Muscle layer of duodenum (tissue), 2 donors: ENCODE results near the gene CD44.
A peak's percentile ranks its signal among the peaks of the same experiment; 100 is the strongest.
"Not testable (repeated sequence)": the region's sequence is repeated elsewhere in the genome, so short reads cannot be mapped to it uniquely, and the experiment has no call there.

Experiments
- H3K27ac ChIP-seq: one replicate; pipeline ENCODE4 v1.7.0; 2013; ENCODE audit warnings: mild to moderate bottlenecking, low read length
- H3K27me3 ChIP-seq: one replicate; pipeline ENCODE4 v1.7.0; 2013; ENCODE audit warnings: low read depth, mild to moderate bottlenecking, control low read depth, low read length
- H3K36me3 ChIP-seq, 2 donors: one replicate each; pipeline ENCODE4 v1.7.0; 2013; ENCODE audit warnings: low read length in 2 of 2, control low read depth in 1 of 2, mild to moderate bottlenecking in 1 of 2; ENCODE audit not compliant: insufficient read depth in 2 of 2, control insufficient read depth in 1 of 2
- H3K4me1 ChIP-seq, 2 donors: one replicate each; pipeline ENCODE4 v1.7.0; 2013; ENCODE audit warnings: low read length in 2 of 2, mild to moderate bottlenecking in 2 of 2, control low read depth in 1 of 2, moderate library complexity in 1 of 2; ENCODE audit not compliant: insufficient read depth in 2 of 2, control insufficient read depth in 1 of 2
- H3K4me3 ChIP-seq, 2 donors: one replicate each; pipeline ENCODE4 v1.7.0; 2013; ENCODE audit warnings: low read length in 2 of 2, low read depth in 1 of 2, mild to moderate bottlenecking in 1 of 2
- H3K9me3 ChIP-seq, 2 donors: one replicate each; pipeline ENCODE4 v1.7.0; 2013; ENCODE audit warnings: low read length in 2 of 2, control low read depth in 1 of 2, mild to moderate bottlenecking in 1 of 2; ENCODE audit not compliant: control insufficient read depth in 1 of 2
- donor health status: healthy.

The CD44 gene

GRCh38 chr11:35138943-35139721 is at the start of gene CD44:
Gene CD44, plus strand, starts transcription at chr11:35139171. Its CDS starts 133 bp downstream, at chr11:35139304.
- peaks cover 0 to 9% of the 10 kb centered on the region in 2 donors for H3K36me3 ChIP-seq
- H3K27ac ChIP-seq = peak within 1 kb of the TSS; percentile 99
- H3K4me1 ChIP-seq = peaks cover 20 to 24% of the 10 kb centered on the region in 2 donors
- no peaks in the 10 kb centered on the region for H3K9me3 ChIP-seq
- peak within 1 kb of the TSS; percentile 80 to 99 for H3K4me3 ChIP-seq
- H3K27me3 ChIP-seq = no peaks in the 10 kb centered on the region

DNA sequence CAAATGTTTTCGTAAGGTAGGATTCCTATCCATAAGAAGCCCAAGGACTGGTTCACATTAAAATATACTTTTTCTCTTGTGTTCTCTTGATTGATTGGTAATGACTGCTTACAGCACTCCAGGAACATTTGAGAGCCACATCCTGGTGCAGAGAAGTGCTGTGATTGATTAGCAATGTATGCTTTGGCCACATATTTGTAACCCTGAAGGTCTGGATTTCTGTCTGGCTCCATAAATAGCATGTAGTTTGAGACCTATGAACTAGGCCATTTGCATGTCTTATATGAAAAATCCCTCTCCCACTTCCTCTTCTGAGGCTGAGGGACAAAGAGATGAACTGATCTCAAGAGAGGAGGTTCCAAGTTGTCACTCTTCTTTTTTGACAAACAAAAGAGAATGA is 49.3 kb upstream of the CD44 start:
- Histone ChIP-seq H3K27me3 (no peaks in the 10 kb centered on the region), H3K4me1 (peaks cover 9% of the 10 kb centered on the region in 2 donors), H3K27ac (no peak overlapping the region), H3K4me3 (no peak overlapping the region), H3K9me3 (no peaks in the 10 kb centered on the region), H3K36me3 (no peaks in the 10 kb centered on the region)

GRCh38 chr11:35090125-35090524 is 48.8 kb upstream of the CD44 start:
- Histone ChIP-seq H3K27ac (no peak overlapping the region), H3K36me3 (no peaks in the 10 kb centered on the region), H3K27me3 (no peaks in the 10 kb centered on the region), H3K9me3 (no peaks in the 10 kb centered on the region), H3K4me1 (peaks cover 5 to 9% of the 10 kb centered on the region in 2 donors), H3K4me3 (no peak overlapping the region)

- H3K9me3 ChIP-seq, H3K4me1 ChIP-seq, H3K36me3 ChIP-seq, H3K27ac ChIP-seq, H3K27me3 ChIP-seq, H3K4me3 ChIP-seq: not testable (repeated sequence)
Observed at GRCh38 chr11:35090991-35091390, 48.0 kb upstream of the CD44 start.

GRCh38 chr11:35096723-35097122 is 42.2 kb upstream of the CD44 start:
- H3K4me1 ChIP-seq = peaks cover 0 to 10% of the 10 kb centered on the region in 2 donors

GRCh38 chr11:35097814-35098455 is 41.0 kb upstream of the CD44 start:
- H3K27me3 ChIP-seq = no peaks in the 10 kb centered on the region
- peaks cover 0 to 3% of the 10 kb centered on the region in 2 donors for H3K36me3 ChIP-seq
- H3K4me3 ChIP-seq = no peak overlapping the region
- H3K27ac ChIP-seq = peak overlapping the region; percentile 45
- peaks cover 0 to 14% of the 10 kb centered on the region in 2 donors for H3K4me1 ChIP-seq
- no peaks in the 10 kb centered on the region for H3K9me3 ChIP-seq

More at GRCh38 chr11:35096723-35097122, 42.2 kb upstream of the CD44 start:
- Histone ChIP-seq H3K4me3 (no peak overlapping the region), H3K27ac (no peak overlapping the region), H3K27me3 (no peaks in the 10 kb centered on the region), H3K36me3 (peaks cover 0 to 3% of the 10 kb centered on the region in 2 donors), H3K9me3 (no peaks in the 10 kb centered on the region)

GRCh38 chr11:35098855-35099254 is 40.1 kb upstream of the CD44 start:
- Histone ChIP-seq H3K27ac (peak overlapping the region; percentile 75), H3K36me3 (peaks cover 0 to 3% of the 10 kb centered on the region in 2 donors), H3K4me1 (peaks cover 0 to 14% of the 10 kb centered on the region in 2 donors), H3K4me3 (no peak overlapping the region), H3K27me3 (no peaks in the 10 kb centered on the region), H3K9me3 (no peaks in the 10 kb centered on the region)

DNA sequence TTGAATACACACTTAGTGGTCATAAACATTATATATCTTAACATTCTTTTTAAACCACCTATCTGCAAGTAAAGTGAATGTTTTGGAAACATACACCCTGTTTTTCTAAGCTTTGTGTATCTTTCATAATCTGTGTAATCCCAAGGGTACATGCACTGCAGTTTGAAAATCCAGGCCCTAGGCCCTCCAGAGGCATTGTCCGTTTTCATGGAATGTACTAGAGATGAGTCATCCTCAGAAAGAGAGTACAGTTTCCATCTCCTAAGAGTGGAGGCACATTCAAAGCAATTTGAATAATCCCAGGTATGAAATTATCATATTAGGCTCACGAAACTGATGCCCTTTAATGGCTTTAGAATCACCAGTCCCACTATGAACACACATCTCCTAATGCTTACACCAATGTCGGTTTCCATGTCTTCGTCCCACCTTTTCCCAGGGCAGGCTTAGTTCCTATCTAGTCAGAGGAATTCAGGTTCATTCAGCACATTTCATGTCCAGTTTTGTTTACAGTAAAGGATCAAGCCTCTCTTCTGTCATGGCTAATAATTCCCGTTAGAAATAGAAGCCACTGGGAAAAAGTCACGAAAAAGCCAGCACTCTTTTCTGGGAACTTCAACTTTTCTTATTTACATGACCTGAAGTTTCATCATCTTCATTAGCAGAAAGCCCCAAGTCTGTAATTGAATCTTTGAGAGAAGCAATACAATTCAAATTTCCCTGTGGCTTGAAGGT is 39.5 kb upstream of the CD44 start:
- peak overlapping the region; percentile 75 for H3K27ac ChIP-seq
- H3K27me3 ChIP-seq = no peaks in the 10 kb centered on the region
- peaks cover 0 to 14% of the 10 kb centered on the region in 2 donors for H3K4me1 ChIP-seq

GRCh38 chr11:35100013-35100383 is 39.0 kb upstream of the CD44 start:
- H3K36me3 ChIP-seq = peaks cover 0 to 3% of the 10 kb centered on the region in 2 donors
- H3K4me1 ChIP-seq = peaks cover 0 to 15% of the 10 kb centered on the region in 2 donors
- peak overlapping the region; percentile 75 for H3K27ac ChIP-seq
- no peak overlapping the region for H3K4me3 ChIP-seq
- H3K27me3 ChIP-seq = no peaks in the 10 kb centered on the region
- no peaks in the 10 kb centered on the region for H3K9me3 ChIP-seq

More for the DNA sequence above, 39.5 kb upstream of the CD44 start:
- H3K4me3 ChIP-seq = no peak overlapping the region
- H3K36me3 ChIP-seq = peaks cover 0 to 3% of the 10 kb centered on the region in 2 donors
- no peaks in the 10 kb centered on the region for H3K9me3 ChIP-seq

GRCh38 chr11:35101223-35101622 is 37.7 kb upstream of the CD44 start:
- H3K4me3 ChIP-seq = no peak overlapping the region
- peaks cover 0 to 3% of the 10 kb centered on the region in 2 donors for H3K36me3 ChIP-seq
- H3K27ac ChIP-seq = no peak overlapping the region
- no peaks in the 10 kb centered on the region for H3K27me3 ChIP-seq
- H3K9me3 ChIP-seq = no peaks in the 10 kb centered on the region
- peaks cover 0 to 26% of the 10 kb centered on the region in 2 donors for H3K4me1 ChIP-seq

GRCh38 chr11:35102267-35102666 is 36.7 kb upstream of the CD44 start:
- Histone ChIP-seq H3K36me3 (peaks cover 0 to 3% of the 10 kb centered on the region in 2 donors), H3K9me3 (no peaks in the 10 kb centered on the region), H3K4me1 (peaks cover 0 to 29% of the 10 kb centered on the region in 2 donors), H3K27ac (no peak overlapping the region), H3K27me3 (no peaks in the 10 kb centered on the region), H3K4me3 (no peak overlapping the region)
